Islet precursor cell (in vitro differentiated cells): ENCODE data around the gene SERTM2.
"Not testable (repeated sequence)": the region's sequence is repeated elsewhere in the genome, so short reads cannot be mapped to it uniquely, and the experiment has no call there.

Experiments used
- DNase-seq: peaks from one replicate; pipeline ENCODE4 v3.0.0-alpha.2; 2018

The SERTM2 gene

GRCh38 chrX:111511477-111511876 is at the start of gene SERTM2:
TSS of gene SERTM2 (plus strand) at chrX:111511645. CDS start at chrX:111518858, 7,213 bp downstream.
- DNase-seq: peak; percentile 74

- no peak for DNase-seq
Measured at GRCh38 chrX:111465669-111466068, 45.8 kb upstream of the SERTM2 start.

- DNase-seq: no peak
Measured at GRCh38 chrX:111467896-111468295, 43.5 kb upstream of the SERTM2 start.

- no peak for DNase-seq
Measured at GRCh38 chrX:111470681-111471403, 40.6 kb upstream of the SERTM2 start.

GRCh38 chrX:111481896-111482295 is 29.5 kb upstream of the SERTM2 start:
- DNase-seq: no peak

- no peak for DNase-seq
Measured at GRCh38 chrX:111483135-111483534, 28.3 kb upstream of the SERTM2 start.

- no peak for DNase-seq
Measured at GRCh38 chrX:111483881-111484280, 27.6 kb upstream of the SERTM2 start.

- no peak for DNase-seq
Measured at GRCh38 chrX:111490688-111491087, 20.8 kb upstream of the SERTM2 start.

GRCh38 chrX:111492085-111492484 is 19.4 kb upstream of the SERTM2 start:
- DNase-seq: no peak

- DNase-seq: no peak
Measured at GRCh38 chrX:111498538-111499103, 12.8 kb upstream of the SERTM2 start.

GRCh38 chrX:111503485-111503993 is 7.9 kb upstream of the SERTM2 start:
- no peak for DNase-seq

GRCh38 chrX:111504941-111505340 is 6.5 kb upstream of the SERTM2 start:
- DNase-seq: no peak

GRCh38 chrX:111505783-111506182 is 5.7 kb upstream of the SERTM2 start:
- no peak for DNase-seq

GRCh38 chrX:111506826-111507225 is 4.6 kb upstream of the SERTM2 start:
- DNase-seq: no peak

GRCh38 chrX:111507933-111508332 is 3.5 kb upstream of the SERTM2 start:
- no peak for DNase-seq

- DNase-seq: no peak
Measured at GRCh38 chrX:111515298-111515697, 3.9 kb downstream of the SERTM2 start.

- no peak for DNase-seq
Measured at GRCh38 chrX:111518667-111519066, 7.2 kb downstream of the SERTM2 start.

GRCh38 chrX:111519215-111519614 is 7.8 kb downstream of the SERTM2 start:
- peak; percentile 76 for DNase-seq

GRCh38 chrX:111520506-111520905 is 9.1 kb downstream of the SERTM2 start:
- DNase-seq: no peak

- no peak for DNase-seq
Measured at GRCh38 chrX:111521169-111521568, 9.7 kb downstream of the SERTM2 start.

GRCh38 chrX:111543212-111543741 is 31.8 kb downstream of the SERTM2 start:
- no peak for DNase-seq

GRCh38 chrX:111549235-111549634 is 37.8 kb downstream of the SERTM2 start:
- DNase-seq: not testable (repeated sequence)

- no peak for DNase-seq
Measured at GRCh38 chrX:111555406-111555958, 44.0 kb downstream of the SERTM2 start.

- DNase-seq: no peak
Measured at GRCh38 chrX:111560801-111561200, 49.4 kb downstream of the SERTM2 start.
